Measurements from ENCODE around the gene STARD8.

DNA sequence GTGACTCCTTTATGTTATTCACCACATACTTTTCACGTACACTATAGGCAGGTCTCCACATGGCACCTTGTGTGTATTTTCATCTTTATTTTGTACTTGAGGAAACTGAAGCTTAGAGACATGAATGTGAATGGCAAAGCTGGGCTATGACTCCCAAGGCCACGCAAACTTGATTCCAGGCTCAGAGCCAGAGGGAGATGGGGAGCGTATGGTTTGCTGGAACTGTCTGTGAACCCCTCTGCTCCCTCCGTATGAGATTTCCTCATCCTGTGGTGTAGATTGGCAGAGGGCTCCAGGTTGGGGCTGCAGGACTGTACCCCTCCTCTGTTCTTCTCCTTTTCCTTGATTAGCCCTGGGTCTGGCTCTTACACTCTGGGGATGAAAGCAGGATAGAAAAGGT is 16.1 kb upstream of the STARD8 start:
- TF ChIP-seq, protein P1, sequence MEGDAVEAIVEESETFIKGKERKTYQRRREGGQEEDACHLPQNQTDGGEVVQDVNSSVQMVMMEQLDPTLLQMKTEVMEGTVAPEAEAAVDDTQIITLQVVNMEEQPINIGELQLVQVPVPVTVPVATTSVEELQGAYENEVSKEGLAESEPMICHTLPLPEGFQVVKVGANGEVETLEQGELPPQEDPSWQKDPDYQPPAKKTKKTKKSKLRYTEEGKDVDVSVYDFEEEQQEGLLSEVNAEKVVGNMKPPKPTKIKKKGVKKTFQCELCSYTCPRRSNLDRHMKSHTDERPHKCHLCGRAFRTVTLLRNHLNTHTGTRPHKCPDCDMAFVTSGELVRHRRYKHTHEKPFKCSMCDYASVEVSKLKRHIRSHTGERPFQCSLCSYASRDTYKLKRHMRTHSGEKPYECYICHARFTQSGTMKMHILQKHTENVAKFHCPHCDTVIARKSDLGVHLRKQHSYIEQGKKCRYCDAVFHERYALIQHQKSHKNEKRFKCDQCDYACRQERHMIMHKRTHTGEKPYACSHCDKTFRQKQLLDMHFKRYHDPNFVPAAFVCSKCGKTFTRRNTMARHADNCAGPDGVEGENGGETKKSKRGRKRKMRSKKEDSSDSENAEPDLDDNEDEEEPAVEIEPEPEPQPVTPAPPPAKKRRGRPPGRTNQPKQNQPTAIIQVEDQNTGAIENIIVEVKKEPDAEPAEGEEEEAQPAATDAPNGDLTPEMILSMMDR (IDR thresholded peaks at IDR 0.05; ENCODE audit: low read depth, low read length) = no peak
- no peak for TF ChIP-seq EZH2phosphoT487 (IDR thresholded peaks at IDR 0.05; ENCODE audit: low read depth)

All from OCI-LY3 (cell line).